ENCODE measurements around the gene PPTC7.
"Not testable (repeated sequence)": the region's sequence is repeated elsewhere in the genome, so short reads cannot be mapped to it uniquely, and the experiment has no call there.

PPTC7 gene, protein sequence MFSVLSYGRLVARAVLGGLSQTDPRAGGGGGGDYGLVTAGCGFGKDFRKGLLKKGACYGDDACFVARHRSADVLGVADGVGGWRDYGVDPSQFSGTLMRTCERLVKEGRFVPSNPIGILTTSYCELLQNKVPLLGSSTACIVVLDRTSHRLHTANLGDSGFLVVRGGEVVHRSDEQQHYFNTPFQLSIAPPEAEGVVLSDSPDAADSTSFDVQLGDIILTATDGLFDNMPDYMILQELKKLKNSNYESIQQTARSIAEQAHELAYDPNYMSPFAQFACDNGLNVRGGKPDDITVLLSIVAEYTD

DNA sequence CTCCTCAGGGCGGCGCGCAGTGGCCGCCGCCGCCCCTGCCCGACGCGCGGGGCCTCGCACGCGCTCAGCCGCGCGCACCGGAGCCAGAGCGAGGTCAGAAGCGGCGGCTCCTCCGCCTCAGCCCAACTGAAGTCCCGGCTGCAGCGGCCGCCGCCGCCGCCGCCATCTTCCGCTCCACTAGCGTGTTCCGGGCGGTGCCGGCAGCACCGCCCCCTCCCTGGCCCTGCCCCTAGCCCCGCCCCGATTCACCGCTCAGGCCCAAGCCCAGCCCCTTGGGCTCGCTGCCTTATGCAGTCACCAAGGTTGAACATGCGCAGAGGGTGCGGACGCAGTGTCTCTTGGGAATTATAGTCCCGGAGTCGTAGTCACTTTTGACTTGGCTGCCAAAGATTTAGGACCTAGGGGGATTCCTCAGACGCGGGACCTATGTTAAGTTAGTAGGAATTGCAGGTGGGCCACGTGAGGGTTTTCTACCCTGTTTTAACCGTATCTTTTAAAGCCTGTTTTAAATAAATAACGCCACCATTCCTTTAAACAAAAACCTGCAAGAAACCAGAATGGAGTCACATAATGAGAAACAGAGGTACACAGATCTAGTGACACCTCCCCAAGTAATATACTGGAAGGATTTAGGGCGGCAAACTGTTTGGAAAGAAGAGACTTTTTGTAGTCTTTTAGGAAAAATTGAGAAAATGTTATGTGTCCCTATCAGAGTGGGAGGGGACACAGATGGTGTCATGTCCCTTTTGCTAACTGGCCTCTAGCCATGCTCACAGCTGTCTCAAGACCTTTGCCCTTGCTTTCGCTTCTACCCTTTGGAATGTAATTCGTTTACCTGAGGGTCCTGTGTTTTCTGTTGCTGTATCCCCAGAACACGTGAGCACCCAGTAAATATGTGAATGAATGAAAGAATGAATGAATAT is at the start of gene PPTC7:
Gene PPTC7, minus strand, starts transcription at position 182 of the 923 bp plus-strand sequence. CDS start 287 bp downstream, outside the sequence.
- DNase-seq: peak; percentile 86

DNA sequence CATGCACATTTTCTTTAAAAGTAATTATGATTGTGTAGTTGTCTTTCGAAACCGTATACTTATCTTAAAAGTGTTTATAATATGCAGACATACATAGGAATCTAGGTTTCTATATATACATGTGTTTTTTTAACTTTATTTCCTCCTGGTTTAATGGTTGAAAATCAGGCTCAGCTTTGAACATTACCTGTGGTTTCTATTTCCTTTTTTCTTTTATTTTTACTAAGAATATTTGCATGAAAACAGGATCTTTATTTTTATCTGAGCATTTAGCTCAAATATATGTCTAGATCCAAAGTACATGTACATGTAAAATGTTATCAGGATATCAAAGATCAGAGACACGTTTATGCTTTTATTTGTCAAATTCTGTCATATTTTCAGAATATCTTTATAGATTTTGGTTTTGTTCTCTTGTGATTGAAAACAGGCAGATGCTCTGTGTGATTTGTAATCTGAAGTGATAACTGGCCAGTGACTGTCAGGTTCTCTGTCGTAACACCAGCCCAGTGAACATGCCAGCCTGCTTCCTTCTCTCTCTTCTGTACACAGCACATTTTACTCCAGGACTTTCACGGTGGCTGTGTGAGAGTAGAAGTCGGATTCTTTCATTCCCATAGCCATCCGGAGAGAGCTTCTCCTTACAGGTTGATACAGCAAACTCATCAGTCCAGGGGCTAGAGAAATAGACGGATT is 44.5 kb upstream of the PPTC7 start:
- no peak for DNase-seq

- no peak for DNase-seq
Observed at GRCh38 chr12:110622582-110622981, 39.5 kb upstream of the PPTC7 start.

DNA sequence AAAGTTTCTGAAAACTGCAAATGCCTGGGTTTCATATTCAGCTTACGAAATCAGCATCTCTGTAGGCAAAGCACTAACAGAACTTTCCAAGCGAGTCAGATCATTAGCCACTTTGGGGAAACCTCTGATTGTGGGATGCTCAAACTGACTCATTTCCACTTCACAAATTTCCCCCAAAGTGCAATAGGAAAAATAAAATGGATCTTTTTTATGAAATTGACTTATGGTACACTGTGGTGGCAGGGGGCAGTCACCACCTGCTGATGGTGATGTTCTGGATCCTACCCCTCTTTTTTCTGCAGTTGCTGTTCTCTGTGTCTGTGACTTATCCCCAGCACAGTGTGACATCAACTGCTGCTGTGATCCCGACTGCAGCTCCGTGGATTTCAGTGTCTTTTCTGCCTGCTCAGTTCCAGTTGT is 36.4 kb upstream of the PPTC7 start:
- DNase-seq: no peak

DNA sequence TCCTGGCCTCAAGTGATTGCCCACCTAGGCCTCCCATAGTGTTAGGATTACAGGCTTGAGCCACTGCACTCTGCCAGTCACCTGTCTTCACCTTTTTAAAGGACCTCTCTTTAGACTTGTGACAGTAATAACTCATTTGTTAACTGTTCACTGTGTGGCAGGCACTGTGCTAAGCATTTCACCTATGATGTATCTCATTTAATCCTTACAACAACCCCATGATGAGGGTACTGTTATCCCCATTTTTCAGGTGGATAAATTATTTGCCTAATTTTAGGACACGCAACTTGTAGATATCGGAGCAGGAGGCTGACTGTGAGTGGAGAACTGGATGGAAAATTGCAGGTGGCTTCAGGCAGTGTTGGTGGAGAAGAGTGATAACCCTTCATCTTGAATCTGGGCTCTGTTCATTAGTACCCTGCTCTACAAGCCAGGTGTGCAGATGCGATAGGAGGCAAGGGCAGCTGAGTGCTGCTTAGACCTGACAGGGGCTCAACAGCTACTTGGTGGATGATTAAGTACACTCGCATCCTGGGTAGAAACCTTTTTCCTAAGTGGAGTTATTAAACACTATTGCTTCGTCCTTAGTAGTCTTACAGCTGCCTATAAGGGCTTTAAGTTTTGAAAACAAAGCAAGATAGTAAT is 33.5 kb upstream of the PPTC7 start:
- DNase-seq: no peak

DNA sequence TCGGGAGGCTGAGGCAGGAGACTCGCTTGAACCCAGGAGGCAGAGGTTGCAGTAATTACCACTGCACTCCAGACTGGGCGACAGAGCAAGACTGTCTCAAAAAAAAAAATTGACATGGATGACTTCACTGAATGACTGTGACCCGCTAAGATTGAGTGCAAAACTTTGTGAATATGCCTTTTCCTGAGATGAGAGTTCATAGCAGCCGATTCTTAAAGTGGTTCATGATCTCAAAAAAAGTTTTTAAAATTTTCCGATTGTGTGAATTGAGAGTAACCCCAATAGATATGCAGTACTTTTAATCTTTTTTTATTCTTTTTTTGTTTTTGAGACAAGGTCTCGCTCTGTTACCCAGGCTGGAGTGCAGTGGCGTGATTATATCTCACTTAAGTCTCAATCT is 32.1 kb upstream of the PPTC7 start:
- no peak for DNase-seq

DNA sequence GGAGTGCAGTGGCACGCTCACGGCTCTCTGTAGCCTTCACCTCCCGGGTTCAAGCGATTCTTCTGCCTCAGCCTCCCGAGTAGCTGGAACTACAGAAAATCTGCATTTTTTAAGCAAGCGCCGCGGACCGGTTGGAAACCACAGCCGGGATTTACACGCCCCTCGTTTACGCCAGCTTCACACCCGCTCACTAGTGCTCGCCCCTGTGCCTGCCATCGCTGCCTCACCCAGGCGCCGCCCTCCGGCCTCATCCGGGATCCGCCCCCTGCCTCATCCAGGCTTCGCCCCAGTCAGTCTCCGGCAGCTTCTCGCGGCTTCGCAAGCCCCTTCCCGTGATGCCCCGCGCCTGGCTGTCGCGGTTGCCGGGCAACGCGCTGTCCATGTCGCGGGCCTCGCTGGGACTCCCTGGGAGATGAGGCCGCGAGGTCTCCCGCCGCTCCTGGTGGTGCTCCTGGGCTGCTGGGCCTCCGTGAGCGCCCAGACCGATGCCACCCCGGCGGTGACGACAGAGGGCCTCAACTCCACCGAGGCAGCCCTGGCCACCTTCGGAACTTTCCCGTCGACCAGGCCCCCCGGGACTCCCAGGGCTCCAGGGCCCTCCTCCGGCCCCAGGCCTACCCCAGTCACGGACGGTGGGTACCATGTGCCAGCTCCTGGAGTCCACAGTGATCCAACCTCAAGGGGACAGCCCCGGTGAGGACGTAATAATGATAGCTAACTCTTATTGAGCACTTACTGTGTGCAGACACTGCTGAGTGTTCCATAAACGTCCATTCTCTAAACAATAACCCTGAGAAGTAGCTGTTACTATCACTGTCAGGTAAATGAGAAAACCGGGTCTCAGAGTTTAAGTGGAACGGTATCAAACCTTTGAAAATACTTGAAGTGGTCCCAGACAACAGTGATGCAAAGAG is 30.9 kb upstream of the PPTC7 start, which contains the start of gene TCTN1:
Gene TCTN1, plus strand, starts transcription at position 359 of the 914 bp plus-strand sequence. Its CDS starts 54 bp downstream, at position 413.
- DNase-seq: peak; percentile 63

GRCh38 chr12:110613071-110613770 is 30.1 kb upstream of the PPTC7 start:
- no peak for DNase-seq

GRCh38 chr12:110606253-110606611 is 23.1 kb upstream of the PPTC7 start:
- DNase-seq: no peak

DNA sequence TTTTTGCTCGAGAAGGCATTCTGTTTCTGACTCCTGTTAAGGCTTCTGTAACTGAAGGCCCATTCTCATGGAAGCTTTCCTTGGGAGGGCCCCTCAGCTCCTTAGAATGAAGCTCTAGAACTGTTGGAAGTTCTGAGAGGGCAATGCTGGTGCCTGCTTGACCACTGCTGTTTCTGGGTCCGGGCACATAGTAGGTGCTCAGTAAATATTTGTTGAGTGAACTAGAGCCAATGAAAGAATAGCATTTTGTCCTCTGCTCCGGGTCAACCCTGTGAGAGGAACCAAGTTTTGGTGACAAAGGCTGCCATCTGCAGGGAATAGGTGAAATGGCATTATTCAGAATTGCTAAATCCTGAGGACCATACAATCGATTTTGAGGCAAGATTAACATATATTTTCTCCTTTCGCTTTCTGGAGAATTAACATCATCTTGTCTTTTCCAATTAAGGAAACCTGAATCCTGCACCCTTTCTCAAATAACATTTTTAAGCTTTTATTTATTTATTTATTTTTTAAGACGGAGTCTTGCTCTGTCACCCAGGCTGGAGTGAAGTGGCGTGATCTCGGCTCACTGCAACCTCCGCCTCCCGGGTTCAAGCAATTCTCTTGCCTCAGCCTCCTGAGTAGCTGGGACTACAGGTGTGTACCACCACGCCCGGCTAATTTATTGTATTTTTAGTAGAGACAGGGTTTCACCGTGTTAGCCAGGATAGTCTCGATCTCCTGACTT is 19.1 kb upstream of the PPTC7 start:
- DNase-seq: peak; percentile 47

- no peak for DNase-seq
Observed at GRCh38 chr12:110600254-110600653, 17.1 kb upstream of the PPTC7 start.

DNA sequence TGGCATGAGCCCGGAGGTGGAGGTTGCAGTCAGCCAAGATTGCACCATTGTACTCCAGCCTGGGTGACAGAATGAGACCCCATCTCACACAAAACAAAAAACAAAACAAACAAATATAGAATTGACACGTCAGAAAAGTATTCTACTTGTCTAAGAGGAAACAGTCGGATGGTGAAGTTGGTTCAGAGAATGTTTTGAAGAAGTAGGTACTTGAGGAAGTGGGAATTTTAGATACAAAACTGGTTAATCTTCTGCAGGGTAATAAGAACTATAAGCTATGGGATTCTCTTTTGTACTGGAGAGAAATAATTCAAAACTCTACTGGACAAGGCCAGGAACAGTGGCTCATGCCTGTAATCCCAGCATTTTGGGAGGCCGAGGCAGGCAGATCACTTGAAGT is 16.2 kb upstream of the PPTC7 start:
- no peak for DNase-seq

GRCh38 chr12:110597885-110598284 is 14.8 kb upstream of the PPTC7 start:
- DNase-seq: no peak

DNA sequence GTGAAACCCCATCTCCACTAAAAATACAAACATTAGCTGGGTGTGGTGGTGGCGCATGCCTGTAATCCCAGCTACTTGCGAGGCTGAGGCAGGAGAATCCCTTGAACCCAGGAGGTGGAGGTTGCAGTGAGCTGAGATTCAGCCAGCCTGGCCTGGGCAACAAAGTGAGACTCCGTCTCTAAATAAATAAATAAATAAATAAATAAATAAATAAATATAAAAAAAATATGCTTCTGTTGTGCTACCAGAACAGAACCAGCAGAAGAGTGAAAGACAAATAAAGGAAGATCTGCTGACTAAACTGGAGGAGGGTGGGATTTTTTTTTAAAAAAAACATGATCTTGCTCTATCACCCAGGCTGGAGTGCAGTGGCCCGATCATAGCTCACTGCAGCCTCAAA is 9.8 kb upstream of the PPTC7 start:
- not testable (repeated sequence) for DNase-seq

DNA sequence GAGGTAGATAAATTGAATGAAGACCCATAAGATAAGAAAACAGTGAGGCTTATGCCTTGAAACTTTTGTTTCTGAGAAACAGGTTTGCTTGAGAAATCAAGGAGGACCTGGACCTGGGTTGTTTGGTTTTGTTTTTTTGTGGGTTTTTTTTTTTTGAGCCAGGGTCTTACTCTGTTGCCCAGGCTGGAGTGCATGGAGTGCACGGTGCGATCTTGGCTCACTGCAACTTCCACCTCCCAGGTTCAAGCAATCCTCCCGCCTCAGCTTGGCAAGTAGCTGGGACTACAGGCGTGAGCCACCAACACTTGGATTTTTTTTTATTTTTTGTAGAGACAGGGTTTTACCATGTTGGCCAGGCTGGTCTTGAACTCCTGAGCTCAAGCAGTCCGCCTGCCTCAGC is 9.0 kb upstream of the PPTC7 start:
- no peak for DNase-seq

GRCh38 chr12:110591451-110592051 is 8.4 kb upstream of the PPTC7 start:
- no peak for DNase-seq

GRCh38 chr12:110590806-110591326 is 7.7 kb upstream of the PPTC7 start:
- DNase-seq: no peak

- DNase-seq: no peak
Observed at GRCh38 chr12:110590059-110590458, 6.9 kb upstream of the PPTC7 start.

DNA sequence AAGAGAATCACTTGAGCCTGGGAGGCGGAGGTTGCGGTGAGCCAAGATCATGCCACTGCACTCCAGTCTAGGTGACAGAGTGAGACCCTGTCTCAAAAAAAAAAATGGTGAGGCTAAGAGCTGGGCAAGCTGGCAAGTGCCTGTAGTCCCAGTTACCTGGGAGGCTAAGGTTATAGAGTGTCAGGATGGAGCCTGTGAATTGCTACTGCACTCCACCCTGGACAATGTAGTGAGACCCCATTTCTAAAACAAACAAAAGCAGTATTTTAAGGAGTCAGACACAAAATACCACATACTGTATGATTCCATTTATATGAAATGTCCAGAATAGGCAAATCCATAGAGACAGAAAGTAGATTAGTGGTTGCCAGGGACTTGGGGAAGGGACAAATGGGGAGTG is 4.0 kb upstream of the PPTC7 start:
- DNase-seq: not testable (repeated sequence)

All from NCI-H2029 treated with DMSO at 0.1 percent for 48 hours (cell line).